Testis (tissue), 2 donors: ENCODE data around the gene CENPI.

Experiments used
- POLR2A ChIP-seq: fragments of 450-650 bp; IDR thresholded peaks from one replicate; pipeline ENCODE4 v1.6.1; 2017; ENCODE audit warnings: antibody characterized with exemption, mild to moderate bottlenecking, moderate library complexity
- TF ChIP-seq, protein P1 (sequence below), 3 experiments: fragments of 450-650 bp in 2 of 3; fragments of 200-600 bp in 1 of 3; sonication (generic) in 1 of 3; IDR thresholded peaks; one replicate each; pipeline ENCODE4 v1.5.1; 2016 to 2019; ENCODE audit warnings: antibody characterized with exemption in 3 of 3, mild to moderate bottlenecking in 2 of 3, moderate library complexity in 1 of 3

- TF ChIP-seq, protein P1, sequence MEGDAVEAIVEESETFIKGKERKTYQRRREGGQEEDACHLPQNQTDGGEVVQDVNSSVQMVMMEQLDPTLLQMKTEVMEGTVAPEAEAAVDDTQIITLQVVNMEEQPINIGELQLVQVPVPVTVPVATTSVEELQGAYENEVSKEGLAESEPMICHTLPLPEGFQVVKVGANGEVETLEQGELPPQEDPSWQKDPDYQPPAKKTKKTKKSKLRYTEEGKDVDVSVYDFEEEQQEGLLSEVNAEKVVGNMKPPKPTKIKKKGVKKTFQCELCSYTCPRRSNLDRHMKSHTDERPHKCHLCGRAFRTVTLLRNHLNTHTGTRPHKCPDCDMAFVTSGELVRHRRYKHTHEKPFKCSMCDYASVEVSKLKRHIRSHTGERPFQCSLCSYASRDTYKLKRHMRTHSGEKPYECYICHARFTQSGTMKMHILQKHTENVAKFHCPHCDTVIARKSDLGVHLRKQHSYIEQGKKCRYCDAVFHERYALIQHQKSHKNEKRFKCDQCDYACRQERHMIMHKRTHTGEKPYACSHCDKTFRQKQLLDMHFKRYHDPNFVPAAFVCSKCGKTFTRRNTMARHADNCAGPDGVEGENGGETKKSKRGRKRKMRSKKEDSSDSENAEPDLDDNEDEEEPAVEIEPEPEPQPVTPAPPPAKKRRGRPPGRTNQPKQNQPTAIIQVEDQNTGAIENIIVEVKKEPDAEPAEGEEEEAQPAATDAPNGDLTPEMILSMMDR (IDR thresholded peaks at IDR 0.05): no peak
- TF ChIP-seq POLR2A: no peak
Observed at GRCh38 chrX:101078716-101079598, 19.0 kb upstream of the CENPI start, which contains the start of gene TMEM35A.
